Measurements from ENCODE around the gene OR8G1. TPM values are rescaled to one million over a fixed set of nuclear protein-coding genes. Genes with fewer than 3 reads are reported as not detected.
"Not testable (repeated sequence)": the region's sequence is repeated elsewhere in the genome, so short reads cannot be mapped to it uniquely, and the experiment has no call there.

Gene OR8G1
- total RNA-seq, 2 experiments from 2014 or later = not detected

DNA sequence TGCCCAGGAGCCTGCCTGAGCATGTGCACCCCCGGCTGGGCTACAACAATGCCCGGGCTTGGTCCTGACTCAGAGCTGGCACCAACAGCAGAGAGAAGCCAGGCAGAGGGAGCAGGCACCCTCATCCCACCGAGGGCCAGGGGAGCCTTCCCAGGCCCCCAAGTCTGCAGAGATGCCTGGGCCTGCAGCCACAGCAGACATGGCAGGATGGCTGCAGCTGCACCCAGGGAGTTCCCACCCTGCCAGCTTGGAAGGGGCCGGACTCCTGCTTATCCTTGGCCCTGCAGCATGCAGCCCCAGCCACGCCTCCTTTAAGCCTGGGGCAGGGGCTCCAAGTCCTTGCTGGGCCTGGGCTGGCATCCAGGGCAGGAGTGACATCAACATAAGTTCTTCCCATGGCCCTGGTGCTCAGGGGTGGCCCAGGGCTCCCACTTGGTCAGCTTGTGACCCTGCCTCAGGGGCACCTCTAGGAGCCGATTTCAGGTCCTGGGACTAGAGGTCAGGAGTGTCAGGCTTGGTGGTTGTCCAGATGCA is 31.0 kb upstream of the OR8G1 start:
- peaks cover 2% of the 10 kb centered on the region for H3K27me3 Mint-ChIP-seq (ENCODE audit: low read depth)
- H3K4me3 Mint-ChIP-seq = no peak overlapping the region
- no peak overlapping the region for H3K27ac Mint-ChIP-seq
- CTCF ChIA-PET = no interaction called here
- DNase-seq = no peak
- no peak for ATAC-seq
- no peaks in the 10 kb centered on the region for H3K9me3 Mint-ChIP-seq (ENCODE audit: insufficient read depth)
- no peaks in the 10 kb centered on the region for H3K4me1 Mint-ChIP-seq (ENCODE audit: low read depth)
- no peaks in the 10 kb centered on the region for H3K36me3 Mint-ChIP-seq (ENCODE audit: low read depth)
- POLR2A ChIA-PET = no interaction called here

DNA sequence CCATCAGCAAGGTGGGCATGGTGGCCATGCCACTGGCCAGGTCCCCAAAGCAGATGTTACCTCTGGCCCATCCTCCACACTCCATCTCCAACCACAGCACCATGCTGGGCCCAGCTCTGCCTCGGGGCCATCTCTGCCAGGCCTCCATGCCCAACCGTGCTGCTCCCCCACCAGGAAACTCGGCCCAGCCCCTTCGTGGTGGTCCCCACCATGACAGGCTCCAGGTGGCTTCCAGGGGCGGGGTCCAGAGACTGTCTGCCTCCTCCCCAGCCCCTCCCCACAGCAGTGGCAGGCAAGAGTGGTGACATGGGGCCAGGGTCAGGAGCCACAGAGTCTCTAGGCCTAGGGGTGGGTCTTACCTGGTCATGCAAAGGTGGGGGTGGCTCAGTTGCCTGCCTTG is 30.5 kb upstream of the OR8G1 start:
- CTCF ChIA-PET = no interaction called here
- H3K9me3 Mint-ChIP-seq (ENCODE audit: insufficient read depth) = no peaks in the 10 kb centered on the region
- no peak for ATAC-seq

DNA sequence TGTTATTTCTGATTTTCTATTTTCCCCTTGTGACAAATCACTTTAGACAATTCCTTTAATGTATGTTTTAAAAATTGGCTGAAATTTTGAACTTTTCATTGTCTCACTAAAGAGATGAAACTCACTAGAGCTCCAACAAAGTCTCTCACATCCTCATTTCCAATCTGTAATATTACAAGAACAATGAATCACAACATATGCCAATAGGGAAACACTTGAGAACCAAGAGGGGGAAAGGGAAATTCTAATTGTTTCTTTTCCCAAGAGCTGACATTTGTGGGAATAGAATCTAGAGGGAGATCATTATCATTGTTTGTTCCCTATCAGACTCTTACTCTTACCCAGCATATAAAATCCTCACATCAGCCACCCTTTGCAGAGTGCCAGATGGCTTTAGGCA is 29.6 kb upstream of the OR8G1 start:
- no peak overlapping the region for H3K27ac Mint-ChIP-seq
- H3K4me3 Mint-ChIP-seq = no peak overlapping the region
- H3K27me3 Mint-ChIP-seq (ENCODE audit: low read depth) = peaks cover 2% of the 10 kb centered on the region
- CTCF ChIA-PET = no interaction called here
- H3K9me3 Mint-ChIP-seq (ENCODE audit: insufficient read depth) = no peaks in the 10 kb centered on the region
- no peak for DNase-seq
- no peak for ATAC-seq
- H3K4me1 Mint-ChIP-seq (ENCODE audit: low read depth) = no peaks in the 10 kb centered on the region
- POLR2A ChIA-PET = no interaction called here
- no peaks in the 10 kb centered on the region for H3K36me3 Mint-ChIP-seq (ENCODE audit: low read depth)

More for the DNA sequence above, 30.5 kb upstream of the OR8G1 start:
- no peaks in the 10 kb centered on the region for H3K4me1 Mint-ChIP-seq (ENCODE audit: low read depth)
- no peak for DNase-seq
- no peak overlapping the region for H3K27ac Mint-ChIP-seq
- H3K36me3 Mint-ChIP-seq (ENCODE audit: low read depth) = no peaks in the 10 kb centered on the region
- POLR2A ChIA-PET = no interaction called here
- no peak overlapping the region for H3K4me3 Mint-ChIP-seq
- H3K27me3 Mint-ChIP-seq (ENCODE audit: low read depth) = peaks cover 2% of the 10 kb centered on the region

DNA sequence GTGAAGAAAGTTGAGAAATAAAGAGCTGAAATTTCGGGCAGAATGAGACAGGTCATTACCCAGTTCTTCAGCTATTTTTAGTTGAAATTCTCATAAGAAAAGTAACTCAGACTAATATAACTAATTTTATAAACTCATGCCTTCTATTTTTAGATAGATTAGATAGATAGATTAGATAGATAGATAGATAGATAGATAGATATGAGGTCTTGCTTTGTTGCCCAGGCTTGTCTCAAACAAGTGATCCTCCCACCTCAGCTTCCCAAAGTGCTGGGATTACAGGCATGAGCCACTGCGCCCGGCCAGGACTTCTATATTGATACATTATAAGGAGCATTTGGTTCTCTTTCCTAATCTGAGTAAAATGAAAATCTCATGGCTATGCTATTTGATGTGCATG is 26.9 kb upstream of the OR8G1 start:
- Mint-ChIP-seq H3K36me3 (ENCODE audit: low read depth) (no peaks in the 10 kb centered on the region), H3K9me3 (ENCODE audit: insufficient read depth) (no peaks in the 10 kb centered on the region), H3K4me1 (ENCODE audit: low read depth) (no peaks in the 10 kb centered on the region), H3K27me3 (ENCODE audit: low read depth) (no peaks in the 10 kb centered on the region), H3K27ac (no peak overlapping the region), H3K4me3 (no peak overlapping the region)
- ATAC-seq (no peak), DNase-seq (no peak)
- CTCF ChIA-PET = no interaction called here
- POLR2A ChIA-PET = no interaction called here

DNA sequence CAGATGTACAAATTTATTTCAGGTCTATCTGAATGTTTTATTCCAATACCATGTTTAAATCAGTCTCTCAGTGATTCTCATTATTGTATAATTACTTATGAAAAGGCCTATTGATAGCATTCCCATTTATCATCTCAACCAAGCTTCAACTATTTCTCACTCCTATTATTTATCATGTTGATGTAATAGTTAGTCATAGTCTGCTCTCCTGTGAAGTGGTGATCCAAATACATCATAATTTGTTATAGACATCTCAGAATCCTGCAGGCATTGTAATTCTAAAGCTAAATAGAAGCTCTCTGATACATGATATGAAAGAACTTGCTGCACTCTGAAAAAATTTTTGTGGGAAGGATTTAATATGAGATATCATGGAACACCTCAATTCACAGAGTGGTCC is 21.8 kb upstream of the OR8G1 start:
- Mint-ChIP-seq H3K9me3 (ENCODE audit: insufficient read depth) (no peaks in the 10 kb centered on the region), H3K27ac (no peak overlapping the region), H3K4me1 (ENCODE audit: low read depth) (no peaks in the 10 kb centered on the region), H3K4me3 (no peak overlapping the region), H3K36me3 (ENCODE audit: low read depth) (no peaks in the 10 kb centered on the region), H3K27me3 (ENCODE audit: low read depth) (no peaks in the 10 kb centered on the region)
- POLR2A ChIA-PET = no interaction called here
- DNase-seq (no peak), ATAC-seq (no peak)
- CTCF ChIA-PET = interaction anchor here (1.1 kb wide), 1 partner anchor 147 kb away, joined by 3 read pairs; no protein-coding TSS in a partner anchor

DNA sequence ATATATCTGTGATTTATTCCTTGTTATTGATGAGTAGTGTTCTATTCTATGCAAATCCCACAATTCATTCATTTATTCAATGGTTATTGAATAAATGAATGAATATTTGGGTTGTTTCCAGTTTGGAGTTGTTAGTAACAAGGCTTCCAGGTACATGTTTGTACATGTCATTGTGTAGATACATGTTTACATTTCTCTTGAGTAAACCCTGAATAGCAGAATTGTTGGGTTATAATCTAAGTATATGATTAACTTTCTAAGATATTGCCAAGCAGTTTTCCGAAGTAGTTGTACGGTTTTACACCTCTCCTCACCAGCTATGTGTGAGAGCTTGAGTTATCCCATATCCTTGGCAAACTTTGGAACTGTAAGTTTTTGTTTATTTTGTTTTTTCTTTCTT is 18.5 kb upstream of the OR8G1 start:
- no peaks in the 10 kb centered on the region for H3K36me3 Mint-ChIP-seq (ENCODE audit: low read depth)
- CTCF ChIA-PET = no interaction called here
- H3K9me3 Mint-ChIP-seq (ENCODE audit: insufficient read depth) = no peaks in the 10 kb centered on the region
- no peak for ATAC-seq
- H3K27ac Mint-ChIP-seq = no peak overlapping the region
- H3K4me1 Mint-ChIP-seq (ENCODE audit: low read depth) = no peaks in the 10 kb centered on the region
- DNase-seq = no peak
- H3K27me3 Mint-ChIP-seq (ENCODE audit: low read depth) = no peaks in the 10 kb centered on the region
- no peak overlapping the region for H3K4me3 Mint-ChIP-seq
- POLR2A ChIA-PET = no interaction called here

DNA sequence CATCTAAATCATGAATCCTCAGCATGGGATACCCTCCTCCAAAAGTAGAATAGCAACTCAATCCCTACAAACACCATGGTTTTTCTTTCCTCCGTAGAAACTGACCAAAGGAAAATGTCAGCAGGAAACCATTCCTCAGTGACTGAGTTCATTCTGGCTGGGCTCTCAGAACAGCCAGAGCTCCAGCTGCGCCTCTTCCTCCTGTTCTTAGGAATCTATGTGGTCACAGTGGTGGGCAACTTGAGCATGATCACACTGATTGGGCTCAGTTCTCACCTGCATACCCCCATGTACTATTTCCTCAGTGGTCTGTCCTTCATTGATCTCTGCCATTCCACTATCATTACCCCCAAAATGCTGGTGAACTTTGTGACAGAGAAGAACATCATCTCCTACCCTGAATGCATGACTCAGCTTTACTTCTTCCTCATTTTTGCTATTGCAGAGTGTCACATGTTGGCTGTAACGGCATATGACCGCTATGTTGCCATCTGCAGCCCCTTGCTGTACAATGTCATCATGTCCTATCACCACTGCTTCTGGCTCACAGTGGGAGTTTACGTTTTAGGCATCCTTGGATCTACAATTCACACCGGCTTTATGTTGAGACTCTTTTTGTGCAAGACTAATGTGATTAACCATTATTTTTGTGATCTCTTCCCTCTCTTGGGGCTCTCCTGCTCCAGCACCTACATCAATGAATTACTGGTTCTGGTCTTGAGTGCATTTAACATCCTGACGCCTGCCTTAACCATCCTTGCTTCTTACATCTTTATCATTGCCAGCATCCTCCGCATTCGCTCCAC is 16.1 kb upstream of the OR8G1 start:
- CTCF ChIA-PET; H3K4me3 Mint-ChIP-seq; H3K4me1 Mint-ChIP-seq (ENCODE audit: low read depth); H3K27me3 Mint-ChIP-seq (ENCODE audit: low read depth); DNase-seq; H3K36me3 Mint-ChIP-seq (ENCODE audit: low read depth); ATAC-seq; H3K9me3 Mint-ChIP-seq (ENCODE audit: insufficient read depth); H3K27ac Mint-ChIP-seq; POLR2A ChIA-PET: not testable (repeated sequence)

DNA sequence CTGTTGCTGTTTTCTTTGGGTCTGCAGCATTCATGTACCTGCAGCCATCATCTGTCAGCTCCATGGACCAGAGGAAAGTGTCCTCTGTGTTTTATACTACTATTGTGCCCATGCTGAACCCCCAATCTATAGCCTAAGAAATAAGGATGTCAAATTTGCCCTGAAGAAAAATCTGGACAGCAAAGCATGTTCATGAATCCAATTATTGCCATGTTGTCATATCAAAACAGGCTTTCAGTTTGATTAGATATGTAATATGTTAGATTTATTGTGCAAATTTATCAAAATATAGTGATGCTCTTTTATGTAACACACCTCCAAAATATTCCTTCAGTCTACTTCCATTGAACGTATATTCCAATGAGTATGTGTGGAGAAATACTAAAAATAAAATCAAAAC is 15.4 kb upstream of the OR8G1 start:
- CTCF ChIA-PET = no interaction called here
- DNase-seq = no peak
- ATAC-seq = no peak
- Mint-ChIP-seq H3K4me3 (no peak overlapping the region), H3K27ac (no peak overlapping the region), H3K36me3 (ENCODE audit: low read depth) (no peaks in the 10 kb centered on the region), H3K4me1 (ENCODE audit: low read depth) (no peaks in the 10 kb centered on the region), H3K27me3 (ENCODE audit: low read depth) (no peaks in the 10 kb centered on the region), H3K9me3 (ENCODE audit: insufficient read depth) (no peaks in the 10 kb centered on the region)
- POLR2A ChIA-PET = no interaction called here

DNA sequence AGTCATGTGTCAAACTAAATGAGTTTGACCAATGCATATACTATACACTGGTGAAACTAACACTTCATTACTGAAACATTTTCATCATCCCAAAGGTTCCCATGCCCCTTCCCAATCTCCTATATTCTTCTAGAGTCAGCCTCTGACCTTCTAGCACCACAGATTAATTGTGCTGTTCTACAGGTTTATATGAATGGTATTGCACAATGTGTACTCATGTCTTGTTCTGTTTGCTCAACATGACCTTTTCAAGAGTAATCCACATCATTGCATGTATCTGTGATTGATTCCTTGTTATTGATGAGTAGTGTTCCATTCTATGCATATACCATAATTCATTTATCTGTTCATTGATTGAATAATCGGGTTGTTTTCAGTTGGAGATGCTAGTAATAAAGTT is 7.5 kb upstream of the OR8G1 start:
- Mint-ChIP-seq H3K27ac (no peak overlapping the region), H3K27me3 (ENCODE audit: low read depth) (no peaks in the 10 kb centered on the region), H3K4me3 (no peak overlapping the region), H3K36me3 (ENCODE audit: low read depth) (no peaks in the 10 kb centered on the region), H3K4me1 (ENCODE audit: low read depth) (no peaks in the 10 kb centered on the region), H3K9me3 (ENCODE audit: insufficient read depth) (no peaks in the 10 kb centered on the region)
- POLR2A ChIA-PET = no interaction called here
- CTCF ChIA-PET = no interaction called here
- no peak for DNase-seq
- no peak for ATAC-seq

DNA sequence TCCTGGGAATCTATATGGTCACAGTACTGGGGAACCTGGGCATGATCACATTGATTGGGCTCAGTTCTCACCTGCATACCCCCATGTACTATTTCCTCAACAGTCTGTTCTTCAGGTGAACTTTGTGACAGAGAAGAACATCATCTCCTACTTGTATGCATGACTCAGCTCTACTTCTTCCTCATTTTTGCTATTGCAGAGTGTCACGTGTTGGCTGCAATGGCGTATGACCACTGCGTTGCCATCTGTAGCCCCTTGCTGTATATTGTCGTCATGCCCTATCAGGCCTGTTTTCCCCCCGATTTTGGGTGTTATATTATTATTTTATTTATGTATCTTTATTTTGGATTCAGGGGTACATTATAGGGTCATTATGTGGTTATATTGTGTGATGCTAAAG is 2.4 kb upstream of the OR8G1 start:
- no peaks in the 10 kb centered on the region for H3K9me3 Mint-ChIP-seq (ENCODE audit: insufficient read depth)
- no peaks in the 10 kb centered on the region for H3K4me1 Mint-ChIP-seq (ENCODE audit: low read depth)
- ATAC-seq (no peak), DNase-seq (no peak)
- CTCF ChIA-PET = no interaction called here
- H3K27me3 Mint-ChIP-seq (ENCODE audit: low read depth) = no peaks in the 10 kb centered on the region
- POLR2A ChIA-PET = no interaction called here
- H3K27ac Mint-ChIP-seq = no peak overlapping the region
- no peaks in the 10 kb centered on the region for H3K36me3 Mint-ChIP-seq (ENCODE audit: low read depth)
- no peak overlapping the region for H3K4me3 Mint-ChIP-seq

DNA sequence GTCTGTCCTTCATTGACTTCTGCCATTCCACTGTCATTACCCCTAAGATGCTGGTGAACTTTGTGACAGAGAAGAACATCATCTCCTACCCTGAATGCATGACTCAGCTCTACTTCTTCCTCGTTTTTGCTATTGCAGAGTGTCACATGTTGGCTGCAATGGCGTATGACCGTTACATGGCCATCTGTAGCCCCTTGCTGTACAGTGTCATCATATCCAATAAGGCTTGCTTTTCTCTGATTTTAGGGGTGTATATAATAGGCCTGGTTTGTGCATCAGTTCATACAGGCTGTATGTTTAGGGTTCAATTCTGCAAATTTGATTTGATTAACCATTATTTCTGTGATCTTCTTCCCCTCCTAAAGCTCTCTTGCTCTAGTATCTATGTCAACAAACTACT is 9.0 kb downstream of the OR8G1 start:
- H3K4me3 Mint-ChIP-seq; CTCF ChIA-PET; DNase-seq; H3K4me1 Mint-ChIP-seq (ENCODE audit: low read depth); H3K27me3 Mint-ChIP-seq (ENCODE audit: low read depth); ATAC-seq; POLR2A ChIA-PET; H3K36me3 Mint-ChIP-seq (ENCODE audit: low read depth); H3K9me3 Mint-ChIP-seq (ENCODE audit: insufficient read depth); H3K27ac Mint-ChIP-seq: not testable (repeated sequence)

DNA sequence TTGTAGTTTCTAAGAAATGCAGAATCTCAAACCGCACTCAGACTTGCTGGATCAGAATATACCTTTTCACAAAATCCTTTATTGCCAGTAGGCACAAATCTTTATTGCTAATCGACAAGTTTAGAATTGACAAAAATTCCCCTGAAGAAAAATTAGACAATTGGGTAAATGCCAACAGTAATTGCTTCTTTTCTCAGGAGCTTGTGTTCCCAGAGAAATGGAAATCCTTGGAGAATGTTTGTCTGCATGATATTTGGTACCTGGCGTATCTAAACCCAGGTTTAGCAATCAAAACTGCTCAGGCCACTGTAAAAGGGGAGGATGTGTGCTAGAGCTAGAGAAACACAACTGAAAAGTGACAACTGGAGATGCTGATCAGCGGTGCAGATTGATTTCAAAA is 15.2 kb downstream of the OR8G1 start, which contains the start of gene OR8G5:
OR8G5 (plus strand) TSS at position 301 of the 400 bp plus-strand sequence. CDS start 8,556 bp downstream, outside the sequence.
- no peak within 1 kb of the TSS for H3K27ac Mint-ChIP-seq

DNA sequence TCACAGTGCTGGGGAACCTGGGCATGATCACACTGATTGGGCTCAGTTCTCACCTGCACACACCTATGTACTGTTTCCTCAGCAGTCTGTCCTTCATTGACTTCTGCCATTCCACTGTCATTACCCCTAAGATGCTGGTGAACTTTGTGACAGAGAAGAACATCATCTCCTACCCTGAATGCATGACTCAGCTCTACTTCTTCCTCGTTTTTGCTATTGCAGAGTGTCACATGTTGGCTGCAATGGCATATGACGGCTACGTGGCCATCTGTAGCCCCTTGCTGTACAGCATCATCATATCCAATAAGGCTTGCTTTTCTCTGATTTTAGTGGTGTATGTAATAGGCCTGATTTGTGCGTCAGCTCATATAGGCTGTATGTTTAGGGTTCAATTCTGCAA is 24.1 kb downstream of the OR8G1 start:
- ATAC-seq; CTCF ChIA-PET; H3K36me3 Mint-ChIP-seq (ENCODE audit: low read depth); H3K27ac Mint-ChIP-seq; H3K4me3 Mint-ChIP-seq; H3K4me1 Mint-ChIP-seq (ENCODE audit: low read depth); DNase-seq; H3K27me3 Mint-ChIP-seq (ENCODE audit: low read depth); H3K9me3 Mint-ChIP-seq (ENCODE audit: insufficient read depth); POLR2A ChIA-PET: not testable (repeated sequence)

More for the DNA sequence above, 15.2 kb downstream of the OR8G1 start, which contains the start of gene OR8G5:
- ChIA-PET CTCF (no interaction called here), POLR2A (no interaction called here)
- DNase-seq (no peak), ATAC-seq (no peak)
- Mint-ChIP-seq H3K36me3 (ENCODE audit: low read depth) (no peaks in the 10 kb centered on the region), H3K9me3 (ENCODE audit: insufficient read depth) (no peaks in the 10 kb centered on the region), H3K27me3 (ENCODE audit: low read depth) (no peaks in the 10 kb centered on the region), H3K4me1 (ENCODE audit: low read depth) (no peaks in the 10 kb centered on the region), H3K4me3 (no peak within 1 kb of the TSS)
